Left cardiac atrium (tissue), 4 donors: Measurements from ENCODE around the gene TMEM150C. TPM values are rescaled to one million over a fixed set of nuclear protein-coding genes. Genes with fewer than 3 reads are reported as not detected.
A peak's percentile ranks its signal among the peaks of the same experiment; 100 is the strongest.
"Not testable (repeated sequence)": the region's sequence is repeated elsewhere in the genome, so short reads cannot be mapped to it uniquely, and the experiment has no call there.

ENCODE experiments used
- ATAC-seq, 2 donors: fragments of 200-7000 bp; cut with Tn5 transposase; one replicate each; pipeline ENCODE4 v1.9.1; 2020; ENCODE audit warnings: mild to moderate bottlenecking in 2 of 2, moderate library complexity in 2 of 2
- DNase-seq: peaks from one replicate; pipeline ENCODE4 v3.0.0-alpha.2; 2020
- intact Hi-C, 2 donors: fragments of 100-400 bp; cut with DNase I; formaldehyde crosslinking; loops; one replicate each; pipeline versions ENCODE4 v1.14.1 to v1.15.1; 2022 to 2023
- total RNA-seq, 2 donors: library from RNA; stranded (reverse); fragmentation: NEBNext Ultra II Directional; extraction: Animal tissue kit (Norgen Biotek cat#: 25700); gene quantifications; one replicate each; pipeline ENCODE4 v1.2.1, GENCODE V29; 2021
- donor health status: DM: no; HTN: yes; CAD: no.
- donor health status: DM: no; HTN: yes; CAD: no; lungs with severe emphysema.
- donor health status: DM: yes; HTN: yes; CAD: no.
- donor health status: Dilated cardiomyopathy.

Gene TMEM150C
- total RNA-seq, 2 donors from 2014 or later: 12.1 to 12.8 TPM

- intact Hi-C loops: no loop called here
- DNase-seq: no peak
- ATAC-seq: peak in 1 of 2 donors; percentile 27
Observed at GRCh38 chr4:82578935-82579334, 17.1 kb upstream of the TMEM150C start.

DNA sequence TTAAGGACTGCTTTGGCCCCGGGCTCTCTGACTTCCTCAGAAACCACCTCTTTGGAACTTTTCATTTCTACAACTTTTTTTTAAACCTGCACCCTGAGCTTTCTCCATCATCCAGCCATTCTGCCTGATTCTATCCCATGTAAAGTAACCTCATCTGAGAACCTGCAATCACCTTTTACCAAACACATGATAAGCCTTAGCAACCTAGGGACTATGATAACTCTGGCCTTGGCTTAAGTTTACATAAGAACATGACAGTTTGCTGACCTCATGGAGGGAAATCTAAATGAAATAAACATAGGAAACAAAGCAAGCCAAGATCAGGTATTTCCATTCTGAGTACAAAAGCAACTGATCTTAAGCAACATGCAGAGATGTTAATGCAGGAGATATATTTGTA lies 15.7 kb upstream of the TMEM150C start:
- intact Hi-C loops: no loop called here
- no peak for DNase-seq

DNA sequence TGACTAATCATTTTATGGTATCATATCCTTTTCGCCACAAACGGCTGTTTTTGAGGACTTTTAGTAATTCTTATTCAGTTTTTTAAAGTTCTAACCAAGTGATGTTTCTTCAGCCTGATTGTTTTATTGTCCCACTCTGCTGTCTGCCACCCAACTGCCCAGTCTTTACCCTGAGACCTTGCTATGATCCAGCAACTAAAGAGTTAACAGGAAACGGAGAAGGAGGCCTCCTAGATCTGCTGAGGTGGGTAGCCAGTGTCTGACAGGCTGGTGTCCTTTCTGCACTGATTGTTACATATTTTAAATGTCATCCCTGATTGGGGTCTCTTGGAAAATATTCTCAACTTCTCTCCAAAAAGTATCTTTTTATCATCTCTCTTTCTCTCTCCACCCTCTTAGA lies 7.9 kb upstream of the TMEM150C start:
- no peak for ATAC-seq
- intact Hi-C loops: no loop called here

More for the DNA sequence above, 15.7 kb upstream of the TMEM150C start:
- no peak for ATAC-seq

GRCh38 chr4:82569076-82569475 lies 7.3 kb upstream of the TMEM150C start:
- no peak for ATAC-seq
- intact Hi-C loops: no loop called here

More for the DNA sequence above, 7.9 kb upstream of the TMEM150C start:
- DNase-seq: no peak

DNA sequence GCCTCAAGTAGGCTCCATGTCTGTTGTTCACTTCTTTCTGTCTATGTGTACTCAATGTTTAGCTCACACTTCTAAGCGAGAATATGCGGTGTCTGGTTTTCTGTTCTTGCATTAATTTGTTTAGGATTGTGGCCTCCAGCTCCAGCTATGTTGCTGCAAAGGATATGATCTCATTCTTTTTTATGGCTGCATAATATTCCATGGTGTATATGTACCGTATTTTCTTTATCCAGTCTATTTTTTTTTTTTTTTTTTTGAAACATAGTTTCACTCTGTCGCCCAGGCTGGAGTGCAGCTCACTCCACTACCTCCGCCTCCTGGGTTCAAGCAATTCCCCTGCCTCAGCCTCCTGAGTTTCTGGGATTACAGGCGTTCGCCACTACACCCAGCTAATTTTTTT lies 5.7 kb upstream of the TMEM150C start:
- intact Hi-C loops: no loop called here
- ATAC-seq: no peak
- DNase-seq: no peak

More at GRCh38 chr4:82569076-82569475, 7.3 kb upstream of the TMEM150C start:
- no peak for DNase-seq

DNA sequence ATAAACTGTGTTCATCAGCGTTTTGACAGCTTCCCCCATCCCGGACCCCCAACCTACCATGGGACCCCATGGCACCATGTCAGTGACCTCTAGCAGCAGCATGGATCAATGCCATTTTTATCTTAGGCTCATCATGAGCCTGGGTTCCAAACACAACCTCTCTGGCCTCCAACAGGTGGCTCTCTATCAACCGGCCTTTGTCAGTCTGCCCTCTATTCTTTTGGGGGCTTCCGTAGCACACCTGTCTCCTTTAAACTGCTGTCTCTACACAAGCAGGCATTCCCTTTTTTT lies 721 bp upstream of the TMEM150C start:
- DNase-seq (no peak), ATAC-seq (no peak)
- intact Hi-C loops: no loop called here

GRCh38 chr4:82560853-82561785 lies 669 bp downstream of the TMEM150C start:
- intact Hi-C loops: no loop called here
- peak; percentile 35 to 53 for ATAC-seq
- DNase-seq: no peak

DNA sequence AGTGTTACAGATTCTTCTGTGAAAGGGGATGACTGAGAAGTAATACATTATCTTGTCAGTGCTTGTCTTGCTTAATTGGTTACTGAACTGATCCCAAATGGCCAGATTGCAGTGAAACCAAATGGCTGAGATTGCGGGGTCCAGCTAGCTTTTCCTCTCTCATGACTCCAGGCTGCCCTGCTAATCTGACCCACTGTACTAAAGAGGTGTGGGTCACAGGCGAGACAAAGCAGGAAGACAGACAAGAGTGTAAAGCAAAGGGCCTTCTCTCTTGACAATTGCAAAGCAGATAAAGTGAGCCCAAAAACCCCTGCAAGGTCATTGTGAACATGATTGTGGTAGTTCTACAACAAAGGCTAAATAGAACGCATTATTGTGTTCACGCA lies 2.1 kb downstream of the TMEM150C start:
- ATAC-seq: no peak
- intact Hi-C loops: no loop called here

GRCh38 chr4:82559090-82559734 lies 2.6 kb downstream of the TMEM150C start:
- ATAC-seq, DNase-seq, intact Hi-C loops: not testable (repeated sequence)

More for the DNA sequence above, 2.1 kb downstream of the TMEM150C start:
- no peak for DNase-seq

DNA sequence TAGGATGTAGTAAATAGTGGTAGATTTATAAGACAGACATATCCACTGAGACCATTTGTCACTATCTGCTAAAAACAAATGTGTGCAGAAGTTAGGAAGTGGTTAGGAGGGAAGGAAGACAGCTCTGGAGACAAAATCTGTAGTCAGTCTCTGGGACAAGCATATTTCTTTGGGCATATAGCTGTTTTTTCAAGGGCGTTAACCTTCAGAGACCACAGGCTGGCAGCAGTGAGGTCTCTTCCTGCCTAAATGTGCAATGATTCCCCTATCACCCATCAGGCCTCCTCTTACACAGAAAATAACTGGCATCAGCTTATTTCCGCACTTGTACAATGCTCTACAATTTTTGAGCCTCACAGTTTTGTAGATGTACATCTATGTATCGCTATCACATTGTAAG lies 6.5 kb downstream of the TMEM150C start:
- intact Hi-C loops: no loop called here
- DNase-seq: no peak
- ATAC-seq: no peak

- ATAC-seq: no peak
- intact Hi-C loops: no loop called here
- DNase-seq: no peak
Observed at GRCh38 chr4:82553020-82553419, 8.8 kb downstream of the TMEM150C start.

- intact Hi-C loops: no loop called here
- DNase-seq (no peak), ATAC-seq (no peak)
Observed at GRCh38 chr4:82551734-82552133, 10.1 kb downstream of the TMEM150C start.

GRCh38 chr4:82547850-82548249 lies 13.9 kb downstream of the TMEM150C start:
- intact Hi-C loops, ATAC-seq, DNase-seq: not testable (repeated sequence)

- intact Hi-C loops: no loop called here
- DNase-seq (no peak), ATAC-seq (no peak)
Observed at GRCh38 chr4:82543131-82543530, 18.7 kb downstream of the TMEM150C start.

DNA sequence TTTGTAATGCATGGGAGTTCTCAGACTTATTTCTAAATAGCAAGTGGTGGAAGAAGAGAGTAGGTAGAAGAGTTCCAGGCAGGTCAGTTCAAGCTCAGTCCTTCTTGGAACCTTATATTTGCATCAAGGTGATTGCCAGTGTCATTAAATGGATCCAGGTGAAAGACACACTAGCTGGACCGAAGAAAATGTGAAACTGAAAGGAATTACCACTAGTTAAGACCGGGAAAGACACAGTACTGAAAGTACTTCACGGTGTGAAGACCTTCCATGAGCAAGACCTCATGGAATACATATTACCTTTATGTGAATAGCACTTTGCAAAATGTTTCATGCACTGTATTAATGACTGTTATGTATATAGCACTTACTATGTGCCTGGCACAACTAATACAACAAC lies 19.1 kb downstream of the TMEM150C start:
- intact Hi-C loops: no loop called here
- no peak for DNase-seq
- ATAC-seq: no peak

- intact Hi-C loops: no loop called here
- no peak for DNase-seq
- ATAC-seq: no peak
Observed at GRCh38 chr4:82529322-82529721, 32.5 kb downstream of the TMEM150C start.

DNA sequence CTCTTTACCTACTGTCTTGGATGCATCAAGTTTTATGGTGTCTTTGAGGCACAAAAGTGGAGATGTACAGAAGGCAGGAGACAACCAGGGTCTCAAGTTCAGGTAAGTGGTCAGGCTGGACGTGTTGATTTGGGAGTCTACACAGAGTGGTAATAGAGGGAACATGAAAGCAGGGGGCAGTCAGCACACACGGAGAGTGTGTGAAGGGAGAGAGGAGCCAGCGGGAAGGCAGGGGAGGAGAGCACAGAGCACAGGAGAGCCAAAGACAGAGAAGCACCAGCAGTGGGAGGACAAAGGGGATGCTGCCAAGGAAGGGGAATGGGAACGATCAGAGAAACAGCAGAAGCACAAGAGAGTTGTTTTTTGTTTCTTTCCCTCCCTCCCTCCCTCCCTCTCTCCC lies 32.9 kb downstream of the TMEM150C start:
- DNase-seq (no peak), ATAC-seq (no peak)
- intact Hi-C loops: no loop called here

GRCh38 chr4:82528074-82528473 lies 33.7 kb downstream of the TMEM150C start:
- intact Hi-C loops: no loop called here
- ATAC-seq (no peak), DNase-seq (no peak)

- ATAC-seq (no peak), DNase-seq (no peak)
- intact Hi-C loops: no loop called here
Observed at GRCh38 chr4:82525307-82525911, 36.4 kb downstream of the TMEM150C start.

DNA sequence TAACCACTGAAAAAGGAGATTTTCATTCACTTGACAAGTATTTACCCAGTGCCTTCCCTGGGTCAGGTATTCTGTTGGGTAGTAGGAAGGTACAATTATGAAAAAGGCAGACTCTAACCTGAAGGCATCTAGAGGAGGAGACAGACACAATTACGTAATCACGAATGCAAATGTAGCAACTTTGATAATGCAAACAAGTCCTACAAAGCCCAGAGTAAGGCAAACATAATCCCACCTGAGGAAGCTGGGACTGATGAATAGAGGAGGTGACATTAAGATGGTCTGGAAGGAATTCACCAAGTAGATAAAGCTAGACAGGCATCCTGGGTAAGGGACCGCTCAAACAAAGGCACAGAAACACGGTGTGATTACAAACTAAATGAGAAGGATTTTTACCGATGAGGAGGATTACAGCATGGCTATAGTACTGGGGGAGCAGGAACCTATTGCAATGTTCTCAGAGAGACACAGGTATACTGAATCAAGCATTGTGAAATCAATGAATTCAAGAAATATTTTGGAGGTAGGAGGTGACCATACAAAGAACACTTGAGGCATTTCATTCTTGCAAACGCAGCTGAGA lies 37.1 kb downstream of the TMEM150C start:
- intact Hi-C loops: no loop called here
- no peak for ATAC-seq
- no peak for DNase-seq
